CD4-positive, alpha-beta memory T cell (primary cell): ENCODE data around the gene PRUNE2. TPM values are rescaled to one million over a fixed set of nuclear protein-coding genes. Genes with fewer than 3 reads are reported as not detected.

Source experiments
- CTCF ChIA-PET: fragments of 350-600 bp; sonication (Branson Sonifier 250); formaldehyde crosslinking; loops from one replicate; lab custom pipeline; 2021; ENCODE audit warnings: inconsistent platforms; ENCODE audit not compliant: partially characterized antibody; lab: Charles Lee
- POLR2A ChIA-PET: fragments of 350-600 bp; sonication (Branson Sonifier 250); formaldehyde crosslinking; loops from one replicate; lab custom pipeline; 2021; ENCODE audit not compliant: partially characterized antibody; lab: Charles Lee
- DNase-seq, 5 donors: peaks; one replicate each; pipeline versions ENCODE4 v3.0.0 to v3.0.0-alpha.2; 2020 to 2022; ENCODE audit warnings: mixed read lengths in 1 of 5
- H3K27ac ChIP-seq: one replicate; pipeline ENCODE4 v1.7.0; 2013; ENCODE audit warnings: low read depth, low read length
- H3K27me3 ChIP-seq: 2 replicates; pipeline ENCODE4 v1.7.0; 2013; ENCODE audit warnings: mild to moderate bottlenecking, low read length, moderate library complexity; ENCODE audit not compliant: insufficient read depth
- H3K36me3 ChIP-seq: 2 replicates; pipeline ENCODE4 v1.7.0; 2013; ENCODE audit warnings: mild to moderate bottlenecking, low read length, moderate library complexity; ENCODE audit not compliant: insufficient read depth
- H3K4me1 ChIP-seq: 2 replicates; pipeline ENCODE4 v1.7.0; 2013; ENCODE audit warnings: mild to moderate bottlenecking, low read length, moderate library complexity; ENCODE audit not compliant: insufficient read depth
- H3K4me3 ChIP-seq, 2 donors: one replicate each; pipeline ENCODE4 v1.7.0; 2013; ENCODE audit warnings: low read length in 2 of 2, mild to moderate bottlenecking in 1 of 2
- H3K9me3 ChIP-seq, 2 donors: one replicate each; pipeline ENCODE4 v1.7.0; 2013; ENCODE audit warnings: low read length in 2 of 2, control low read depth in 1 of 2; ENCODE audit not compliant: control insufficient read depth in 1 of 2
- H3K27ac Mint-ChIP-seq, 7 donors: one replicate each; pipeline ENCODE4 v1.8.0; 2020 to 2021; ENCODE audit warnings: mixed read lengths in 7 of 7, mild to moderate bottlenecking in 6 of 7, inconsistent platforms in 3 of 7, moderate library complexity in 3 of 7
- H3K27me3 Mint-ChIP-seq, 2 donors: one replicate each; pipeline ENCODE4 v1.8.0; 2020 to 2021; ENCODE audit warnings: mixed read lengths in 2 of 2
- H3K36me3 Mint-ChIP-seq, 2 donors: one replicate each; pipeline ENCODE4 v1.8.0; 2020 to 2021; ENCODE audit warnings: mixed read lengths in 2 of 2, inconsistent platforms in 1 of 2, mild to moderate bottlenecking in 1 of 2
- H3K4me1 Mint-ChIP-seq, 4 donors: one replicate each; pipeline ENCODE4 v1.8.0; 2020 to 2021; ENCODE audit warnings: mixed read lengths in 4 of 4, mild to moderate bottlenecking in 1 of 4
- H3K4me3 Mint-ChIP-seq, 8 donors: one replicate each; pipeline ENCODE4 v1.8.0; 2020 to 2021; ENCODE audit warnings: mixed read lengths in 8 of 8, mild to moderate bottlenecking in 7 of 8, moderate library complexity in 6 of 8, inconsistent platforms in 3 of 8
- H3K9me3 Mint-ChIP-seq, 8 donors: one replicate each; pipeline ENCODE4 v1.8.0; 2020 to 2021; ENCODE audit warnings: mixed read lengths in 8 of 8, mild to moderate bottlenecking in 5 of 8, inconsistent platforms in 3 of 8, moderate library complexity in 1 of 8
- intact Hi-C: fragments of 100-400 bp; cut with micrococcal nuclease; formaldehyde crosslinking; loops from one replicate; pipeline ENCODE4 v1.15.1; 2023
- polyA plus RNA-seq, 2 donors: library from polyadenylated mRNA; unstranded; fragments of 300-500 nt; fragmentation: Illumina TruSeq; gene quantifications; one replicate each; pipeline ENCODE4 v1.2.3, GENCODE V29; 2021
- total RNA-seq, 2 experiments: library from RNA; stranded (reverse); gene quantifications; one replicate each; pipeline ENCODE4 v1.2.3, GENCODE V29; 2021

PRUNE2 gene
- total and polyA plus RNA-seq, 4 experiments from 2014 or later = 0.22 to 0.42 TPM; not detected in 2

DNA sequence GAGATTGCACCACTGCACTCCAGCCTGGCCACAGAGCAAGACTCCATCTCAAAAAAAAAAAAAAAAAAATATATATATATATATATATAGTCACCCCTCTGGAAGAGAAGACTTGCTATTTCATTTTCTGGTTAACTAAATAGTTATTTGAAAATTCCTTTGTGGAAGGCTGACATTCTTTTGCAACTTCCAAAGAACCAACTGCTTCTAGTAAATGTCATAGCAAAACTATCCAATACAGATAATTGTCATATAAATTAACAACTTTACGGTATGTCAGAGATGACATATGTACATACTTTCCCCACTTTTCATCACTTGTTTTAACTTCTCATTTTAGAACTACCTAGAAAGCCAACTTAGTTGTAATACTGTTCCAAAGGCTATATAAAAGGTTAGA is 50.9 kb downstream of the PRUNE2 start:
- no peak overlapping the region for H3K4me3 Mint-ChIP-seq
- no peaks in the 10 kb centered on the region for H3K27me3 ChIP-seq
- no peaks in the 10 kb centered on the region for H3K4me1 Mint-ChIP-seq
- H3K9me3 ChIP-seq = no peaks in the 10 kb centered on the region
- DNase-seq = no peak
- no peak overlapping the region for H3K27ac Mint-ChIP-seq
- no peaks in the 10 kb centered on the region for H3K36me3 Mint-ChIP-seq
- peaks cover 2 to 7% of the 10 kb centered on the region in 2 donors for H3K27me3 Mint-ChIP-seq
- no peaks in the 10 kb centered on the region for H3K36me3 ChIP-seq
- H3K27ac ChIP-seq = no peak overlapping the region
- H3K4me3 ChIP-seq = no peak overlapping the region
- no peaks in the 10 kb centered on the region for H3K4me1 ChIP-seq
- ChIA-PET CTCF (no interaction called here), POLR2A (no interaction called here)
- H3K9me3 Mint-ChIP-seq = peaks cover 0 to 4% (median 0%) of the 10 kb centered on the region in 8 donors
- intact Hi-C loops = no loop called here

- H3K27me3 Mint-ChIP-seq = peaks cover 3 to 8% of the 10 kb centered on the region in 2 donors
- no peak overlapping the region for H3K27ac Mint-ChIP-seq
These were observed 53.9 kb downstream of the PRUNE2 start for GRCh38 chr9:76852026-76852425.

GRCh38 chr9:76846297-76846696 is 59.6 kb downstream of the PRUNE2 start:
- Mint-ChIP-seq H3K36me3 (no peaks in the 10 kb centered on the region), H3K4me1 (no peaks in the 10 kb centered on the region), H3K9me3 (peaks cover 0 to 2% (median 0%) of the 10 kb centered on the region in 8 donors), H3K27ac (no peak overlapping the region), H3K27me3 (peaks cover 1 to 2% of the 10 kb centered on the region in 2 donors), H3K4me3 (no peak overlapping the region)
- ChIA-PET POLR2A (no interaction called here), CTCF (no interaction called here)
- Histone ChIP-seq H3K27ac (no peak overlapping the region), H3K9me3 (no peaks in the 10 kb centered on the region), H3K27me3 (no peaks in the 10 kb centered on the region), H3K4me3 (no peak overlapping the region), H3K4me1 (no peaks in the 10 kb centered on the region), H3K36me3 (no peaks in the 10 kb centered on the region)
- intact Hi-C loops = no loop called here
- DNase-seq = no peak

More at GRCh38 chr9:76852026-76852425, 53.9 kb downstream of the PRUNE2 start:
- Mint-ChIP-seq H3K4me3 (no peak overlapping the region), H3K9me3 (no peaks in the 10 kb centered on the region), H3K36me3 (no peaks in the 10 kb centered on the region), H3K4me1 (no peaks in the 10 kb centered on the region)
- ChIA-PET CTCF (no interaction called here), POLR2A (no interaction called here)
- Histone ChIP-seq H3K36me3 (no peaks in the 10 kb centered on the region), H3K27me3 (no peaks in the 10 kb centered on the region), H3K27ac (no peak overlapping the region), H3K9me3 (no peaks in the 10 kb centered on the region), H3K4me3 (no peak overlapping the region), H3K4me1 (no peaks in the 10 kb centered on the region)
- intact Hi-C loops = no loop called here
- DNase-seq = no peak

GRCh38 chr9:76845254-76845653 is 60.7 kb downstream of the PRUNE2 start:
- H3K4me3 Mint-ChIP-seq = no peak overlapping the region
- POLR2A ChIA-PET = no interaction called here
- DNase-seq = no peak

DNA sequence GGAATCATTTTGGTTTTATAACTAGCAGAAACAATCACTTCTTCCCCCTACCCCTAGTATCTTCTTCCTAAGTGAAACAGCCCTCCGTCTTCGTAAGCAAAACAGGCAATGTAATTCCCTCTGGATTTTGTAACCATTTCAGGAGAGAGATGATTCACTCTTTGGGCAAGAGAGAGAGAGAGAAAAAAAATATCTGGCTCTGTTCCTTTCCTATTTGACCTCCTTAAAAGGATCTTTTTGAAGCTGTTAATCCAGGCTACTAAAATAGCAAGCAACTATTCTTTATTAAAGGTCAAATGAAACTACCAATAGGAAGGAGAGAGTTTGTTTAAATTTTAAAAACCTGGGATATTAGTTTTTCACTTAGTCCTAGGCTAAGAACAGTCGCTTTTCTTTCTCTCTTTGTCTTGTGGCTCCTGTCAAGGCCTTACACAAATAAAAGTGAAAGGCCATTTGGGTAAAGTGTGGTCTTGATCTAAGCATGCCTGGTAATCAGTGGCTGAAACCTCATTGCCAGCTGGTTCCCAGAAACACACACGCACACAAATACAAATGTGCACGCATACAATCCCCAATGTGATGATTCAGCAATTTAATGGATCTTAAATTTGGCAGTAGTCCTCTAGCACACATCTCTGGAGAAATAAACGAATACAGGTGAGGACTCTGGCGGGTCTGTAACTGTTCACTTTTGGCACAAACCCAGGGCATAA is 70.2 kb downstream of the PRUNE2 start:
- H3K27me3 Mint-ChIP-seq = peaks cover 0 to 7% of the 10 kb centered on the region in 2 donors
- Histone ChIP-seq H3K27ac (no peak overlapping the region), H3K4me1 (no peaks in the 10 kb centered on the region), H3K27me3 (no peaks in the 10 kb centered on the region), H3K36me3 (no peaks in the 10 kb centered on the region), H3K4me3 (no peak overlapping the region), H3K9me3 (no peaks in the 10 kb centered on the region)
- ChIA-PET POLR2A (no interaction called here), CTCF (no interaction called here)
- H3K36me3 Mint-ChIP-seq = no peaks in the 10 kb centered on the region
- DNase-seq = no peak
- no peak overlapping the region for H3K27ac Mint-ChIP-seq
- H3K9me3 Mint-ChIP-seq = peaks cover 0 to 4% (median 0%) of the 10 kb centered on the region in 8 donors
- no peaks in the 10 kb centered on the region for H3K4me1 Mint-ChIP-seq
- intact Hi-C loops = no loop called here
- no peak overlapping the region for H3K4me3 Mint-ChIP-seq

More at GRCh38 chr9:76845254-76845653, 60.7 kb downstream of the PRUNE2 start:
- H3K4me3 ChIP-seq = no peak overlapping the region
- Mint-ChIP-seq H3K27ac (no peak overlapping the region), H3K27me3 (peaks cover 1 to 2% of the 10 kb centered on the region in 2 donors), H3K9me3 (peaks cover 0 to 2% (median 0%) of the 10 kb centered on the region in 8 donors), H3K4me1 (no peaks in the 10 kb centered on the region), H3K36me3 (no peaks in the 10 kb centered on the region)
- H3K27ac ChIP-seq = no peak overlapping the region
- H3K36me3 ChIP-seq = no peaks in the 10 kb centered on the region
- no peaks in the 10 kb centered on the region for H3K9me3 ChIP-seq
- H3K27me3 ChIP-seq = no peaks in the 10 kb centered on the region
- intact Hi-C loops = no loop called here
- no peaks in the 10 kb centered on the region for H3K4me1 ChIP-seq
- CTCF ChIA-PET = no interaction called here

GRCh38 chr9:76828447-76828846 is 77.5 kb downstream of the PRUNE2 start:
- no peaks in the 10 kb centered on the region for H3K4me1 ChIP-seq
- H3K27ac ChIP-seq = no peak overlapping the region
- H3K4me3 Mint-ChIP-seq = no peak overlapping the region
- no peaks in the 10 kb centered on the region for H3K4me1 Mint-ChIP-seq
- no peaks in the 10 kb centered on the region for H3K9me3 ChIP-seq
- intact Hi-C loops = no loop called here
- CTCF ChIA-PET = no interaction called here
- DNase-seq = no peak
- H3K36me3 ChIP-seq = no peaks in the 10 kb centered on the region
- POLR2A ChIA-PET = interaction anchor here (0.7 kb wide), 1 partner anchor 236 kb away, joined by 4 read pairs; no protein-coding TSS in a partner anchor
- no peaks in the 10 kb centered on the region for H3K36me3 Mint-ChIP-seq
- no peaks in the 10 kb centered on the region for H3K27me3 ChIP-seq
- H3K4me3 ChIP-seq = no peak overlapping the region
- H3K27ac Mint-ChIP-seq = no peak overlapping the region
- H3K27me3 Mint-ChIP-seq = peaks cover 4 to 12% of the 10 kb centered on the region in 2 donors
- peaks cover 0 to 9% (median 4%) of the 10 kb centered on the region in 8 donors for H3K9me3 Mint-ChIP-seq

DNA sequence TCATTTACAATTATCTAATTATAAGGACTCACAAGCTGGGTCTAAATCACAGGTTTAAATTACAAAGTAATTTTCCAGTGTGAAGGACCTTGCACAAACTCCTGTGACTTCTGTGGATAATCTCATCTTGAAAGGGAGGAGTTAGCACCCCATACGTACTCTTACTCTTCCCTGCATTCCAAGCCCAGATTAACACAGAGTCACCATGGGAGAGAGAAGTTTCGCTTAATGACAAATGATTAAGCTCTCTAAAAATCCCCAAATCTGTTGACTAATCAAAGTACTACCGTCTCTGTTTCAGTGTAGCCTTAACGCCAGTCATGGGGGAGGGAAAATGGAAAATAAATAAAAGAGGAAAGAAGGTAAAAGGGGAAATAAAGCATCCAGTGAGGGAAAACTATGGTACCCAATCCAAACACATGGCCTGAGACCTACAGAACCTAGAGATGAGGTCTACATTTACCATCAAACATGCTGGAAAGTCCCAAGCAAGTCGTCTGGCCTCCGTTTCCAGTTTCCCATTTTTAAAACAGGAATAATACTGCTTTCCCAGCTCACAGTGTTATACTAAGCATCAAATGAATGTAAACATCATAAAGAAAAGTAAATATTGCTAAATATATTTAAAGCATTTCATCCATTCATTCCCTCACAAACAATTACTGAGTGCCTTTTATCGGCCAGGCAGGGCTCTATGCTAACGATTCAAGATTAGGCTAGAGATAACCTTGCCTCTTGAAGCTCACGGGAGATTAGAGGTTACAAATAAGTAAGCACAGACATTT is 78.4 kb downstream of the PRUNE2 start:
- intact Hi-C loops = no loop called here
- H3K4me3 ChIP-seq = no peak overlapping the region
- no peaks in the 10 kb centered on the region for H3K4me1 ChIP-seq
- H3K9me3 ChIP-seq = no peaks in the 10 kb centered on the region
- Mint-ChIP-seq H3K27ac (no peak overlapping the region), H3K27me3 (peaks cover 4 to 11% of the 10 kb centered on the region in 2 donors), H3K9me3 (peaks cover 0 to 9% (median 4%) of the 10 kb centered on the region in 8 donors), H3K4me3 (no peak overlapping the region), H3K4me1 (no peaks in the 10 kb centered on the region), H3K36me3 (no peaks in the 10 kb centered on the region)
- CTCF ChIA-PET = no interaction called here
- H3K27me3 ChIP-seq = no peaks in the 10 kb centered on the region
- no peak for DNase-seq
- no peaks in the 10 kb centered on the region for H3K36me3 ChIP-seq
- no peak overlapping the region for H3K27ac ChIP-seq
- POLR2A ChIA-PET = no interaction called here
